ENCODE data around the gene PUS10. TPM values are rescaled to one million over a fixed set of nuclear protein-coding genes. Genes with fewer than 3 reads are reported as not detected.
"Not testable (repeated sequence)": the region's sequence is repeated elsewhere in the genome, so short reads cannot be mapped to it uniquely, and the experiment has no call there.

The PUS10 gene
- total RNA-seq, 2 experiments from 2014 or later, result 3.3 to 7.5 TPM

DNA sequence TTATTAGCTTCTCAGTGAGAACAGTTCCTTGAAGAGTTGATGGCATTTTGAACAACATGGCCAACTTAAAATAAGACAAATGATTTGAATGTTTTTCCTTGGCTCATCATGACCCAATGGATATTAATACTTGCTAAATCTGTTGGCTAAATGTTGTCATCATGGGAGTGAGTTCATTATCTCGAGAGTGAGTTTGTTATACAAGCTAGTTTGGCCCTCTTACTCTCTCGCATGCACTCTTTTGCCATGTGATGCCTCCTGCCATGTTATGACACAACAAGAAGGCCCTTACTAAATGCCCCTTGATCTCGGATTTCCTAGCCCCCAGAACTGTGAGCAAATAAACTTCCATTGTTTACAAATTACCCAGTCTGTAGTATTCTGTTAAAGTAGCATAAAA, 24.8 kb upstream of the PUS10 start:
- POLR2A ChIA-PET, result interaction anchor here (0.6 kb wide), 1 partner anchor 12 kb away, joined by 3 read pairs; no protein-coding TSS in a partner anchor
- CTCF ChIA-PET (ENCODE audit: unreplicated experiment), result no interaction called here

DNA sequence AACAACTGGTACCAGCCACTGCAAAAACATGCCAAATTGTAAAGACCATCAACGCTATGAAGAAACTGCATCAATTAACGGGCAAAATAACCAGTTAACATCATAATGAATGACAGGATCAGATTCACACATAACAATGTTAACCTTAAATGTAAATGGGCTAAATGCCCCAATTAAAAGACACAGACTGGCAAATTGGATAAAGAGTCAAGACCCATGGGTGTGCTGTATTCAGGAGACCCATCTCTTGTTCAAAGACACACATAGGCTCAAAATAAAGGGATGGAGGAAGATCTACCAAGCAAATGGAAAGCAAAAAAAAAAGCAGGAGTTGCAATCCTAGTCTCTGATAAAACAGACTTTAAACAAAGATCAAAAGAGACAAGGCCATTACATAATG, 18.6 kb upstream of the PUS10 start:
- H3K9me2 ChIP-seq (ENCODE audit: insufficient read depth, low read length); H3K9me3 ChIP-seq (ENCODE audit: low read length); BruUV-seq (replicated peaks); H3K4me2 ChIP-seq (ENCODE audit: low read length); H2AFZ ChIP-seq (ENCODE audit: low read length); H3K79me2 ChIP-seq (ENCODE audit: insufficient read depth, low read depth, low read length); H3K4me3 ChIP-seq (ENCODE audit: low read depth, low read length, poor library complexity, severe bottlenecking); H3K27ac ChIP-seq (ENCODE audit: low read depth, low read length, poor library complexity, severe bottlenecking); intact Hi-C loops (cut with micrococcal nuclease; ENCODE audit: unreplicated experiment); H3K4me1 ChIP-seq (ENCODE audit: insufficient read depth, low read length, poor library complexity, severe bottlenecking); DNase-seq (ENCODE audit: low spot score); CTCF ChIA-PET (ENCODE audit: unreplicated experiment); H4K20me1 ChIP-seq (ENCODE audit: insufficient read depth, low read length): not testable (repeated sequence)
- POLR2A ChIA-PET, result interaction anchor here (0.6 kb wide), 1 partner anchor 9 kb away, joined by 3 read pairs; no protein-coding TSS in a partner anchor
- H3K36me3 ChIP-seq (ENCODE audit: insufficient read depth, low read length), result peaks cover 37% of the 10 kb centered on the region

More for the DNA sequence above, 24.8 kb upstream of the PUS10 start:
- DNase-seq (ENCODE audit: low spot score), result no peak
- Histone ChIP-seq H3K4me2 (ENCODE audit: low read length) (no peak overlapping the region), H3K9me2 (ENCODE audit: insufficient read depth, low read length) (no peaks in the 10 kb centered on the region), H3K4me1 (ENCODE audit: insufficient read depth, low read length, poor library complexity, severe bottlenecking) (no peaks in the 10 kb centered on the region), H3K79me2 (ENCODE audit: insufficient read depth, low read depth, low read length) (no peaks in the 10 kb centered on the region), H2AFZ (ENCODE audit: low read length) (no peak overlapping the region), H3K27ac (ENCODE audit: low read depth, low read length, poor library complexity, severe bottlenecking) (no peak overlapping the region), H3K36me3 (ENCODE audit: insufficient read depth, low read length) (peaks cover 38% of the 10 kb centered on the region), H4K20me1 (ENCODE audit: insufficient read depth, low read length) (no peaks in the 10 kb centered on the region), H3K9me3 (ENCODE audit: low read length) (no peaks in the 10 kb centered on the region), H3K4me3 (ENCODE audit: low read depth, low read length, poor library complexity, severe bottlenecking) (no peak overlapping the region)
- TF ChIP-seq, protein P1, sequence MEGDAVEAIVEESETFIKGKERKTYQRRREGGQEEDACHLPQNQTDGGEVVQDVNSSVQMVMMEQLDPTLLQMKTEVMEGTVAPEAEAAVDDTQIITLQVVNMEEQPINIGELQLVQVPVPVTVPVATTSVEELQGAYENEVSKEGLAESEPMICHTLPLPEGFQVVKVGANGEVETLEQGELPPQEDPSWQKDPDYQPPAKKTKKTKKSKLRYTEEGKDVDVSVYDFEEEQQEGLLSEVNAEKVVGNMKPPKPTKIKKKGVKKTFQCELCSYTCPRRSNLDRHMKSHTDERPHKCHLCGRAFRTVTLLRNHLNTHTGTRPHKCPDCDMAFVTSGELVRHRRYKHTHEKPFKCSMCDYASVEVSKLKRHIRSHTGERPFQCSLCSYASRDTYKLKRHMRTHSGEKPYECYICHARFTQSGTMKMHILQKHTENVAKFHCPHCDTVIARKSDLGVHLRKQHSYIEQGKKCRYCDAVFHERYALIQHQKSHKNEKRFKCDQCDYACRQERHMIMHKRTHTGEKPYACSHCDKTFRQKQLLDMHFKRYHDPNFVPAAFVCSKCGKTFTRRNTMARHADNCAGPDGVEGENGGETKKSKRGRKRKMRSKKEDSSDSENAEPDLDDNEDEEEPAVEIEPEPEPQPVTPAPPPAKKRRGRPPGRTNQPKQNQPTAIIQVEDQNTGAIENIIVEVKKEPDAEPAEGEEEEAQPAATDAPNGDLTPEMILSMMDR (conservative IDR thresholded peaks at IDR 0.05; ENCODE audit: low read length), result no peak
- no peak for TF ChIP-seq EZH2phosphoT487 (IDR thresholded peaks at IDR 0.05; ENCODE audit: borderline replicate concordance, low read depth, low read length)
- no TSS peak for BruUV-seq (replicated peaks)
- intact Hi-C loops (cut with micrococcal nuclease; ENCODE audit: unreplicated experiment), result no loop called here

DNA sequence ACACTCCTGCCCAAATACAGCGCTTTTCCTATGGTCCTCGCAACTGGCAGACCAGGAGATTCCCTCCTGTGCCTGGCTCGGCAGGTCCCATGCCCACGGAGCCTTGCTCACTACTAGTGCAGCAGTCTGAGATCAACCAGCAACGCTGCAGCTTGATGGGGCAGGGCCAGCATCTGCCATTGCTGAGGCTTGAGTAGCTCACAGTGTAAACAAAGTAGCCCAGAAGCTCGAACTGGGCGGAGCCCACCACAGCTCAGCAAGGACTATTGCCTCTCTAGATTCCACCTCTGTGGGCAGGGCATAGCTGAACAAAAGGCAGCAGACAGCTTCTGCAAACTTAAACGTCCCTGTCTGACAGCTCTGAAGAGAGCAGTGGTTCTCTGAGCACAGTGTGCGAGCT, 16.5 kb upstream of the PUS10 start:
- H3K27ac ChIP-seq (ENCODE audit: low read depth, low read length, poor library complexity, severe bottlenecking); BruUV-seq (replicated peaks): not testable (repeated sequence)

DNA sequence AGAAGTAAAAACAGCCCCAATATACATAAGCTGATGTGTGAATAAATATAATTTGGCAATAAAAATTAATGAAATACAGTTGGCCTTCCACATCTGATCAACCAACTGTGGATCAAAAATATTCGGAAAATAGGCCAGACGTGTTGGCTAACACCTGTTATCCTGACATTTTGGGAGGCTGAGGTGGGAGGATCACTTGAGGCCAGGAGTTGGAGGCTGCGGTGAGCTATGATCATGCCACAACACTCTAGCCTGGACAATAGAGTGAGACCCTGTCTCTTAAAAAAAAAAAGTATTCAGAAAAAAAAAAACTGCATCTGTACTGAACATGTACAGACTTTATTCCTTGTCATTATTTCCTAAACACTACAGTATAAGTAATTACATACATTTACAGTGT, 11.5 kb upstream of the PUS10 start:
- CTCF ChIA-PET (ENCODE audit: unreplicated experiment), result no interaction called here
- H4K20me1 ChIP-seq (ENCODE audit: insufficient read depth, low read length), result no peaks in the 10 kb centered on the region

More for the DNA sequence above, 16.5 kb upstream of the PUS10 start:
- DNase-seq (ENCODE audit: low spot score); H3K4me2 ChIP-seq (ENCODE audit: low read length); H3K9me3 ChIP-seq (ENCODE audit: low read length); H3K4me1 ChIP-seq (ENCODE audit: insufficient read depth, low read length, poor library complexity, severe bottlenecking); H2AFZ ChIP-seq (ENCODE audit: low read length); H3K79me2 ChIP-seq (ENCODE audit: insufficient read depth, low read depth, low read length); intact Hi-C loops (cut with micrococcal nuclease; ENCODE audit: unreplicated experiment); H3K4me3 ChIP-seq (ENCODE audit: low read depth, low read length, poor library complexity, severe bottlenecking); CTCF ChIA-PET (ENCODE audit: unreplicated experiment); H4K20me1 ChIP-seq (ENCODE audit: insufficient read depth, low read length); H3K9me2 ChIP-seq (ENCODE audit: insufficient read depth, low read length): not testable (repeated sequence)
- POLR2A ChIA-PET, result interaction anchor here (0.6 to 0.8 kb wide), 3 partner anchors 9 to 94 kb away, joined by 3 read pairs; no protein-coding TSS in a partner anchor
- H3K36me3 ChIP-seq (ENCODE audit: insufficient read depth, low read length), result peaks cover 41% of the 10 kb centered on the region

More for the DNA sequence above, 11.5 kb upstream of the PUS10 start:
- H3K27ac ChIP-seq (ENCODE audit: low read depth, low read length, poor library complexity, severe bottlenecking), result no peak overlapping the region
- H3K4me1 ChIP-seq (ENCODE audit: insufficient read depth, low read length, poor library complexity, severe bottlenecking), result no peaks in the 10 kb centered on the region
- POLR2A ChIA-PET, result interaction anchor here (0.5 to 1.1 kb wide), 5 partner anchors 12 to 208 kb away, joined by 3 to 4 read pairs (median 3); no protein-coding TSS in a partner anchor
- H3K36me3 ChIP-seq (ENCODE audit: insufficient read depth, low read length), result peaks cover 35% of the 10 kb centered on the region
- H3K79me2 ChIP-seq (ENCODE audit: insufficient read depth, low read depth, low read length), result no peaks in the 10 kb centered on the region
- H3K4me2 ChIP-seq (ENCODE audit: low read length), result no peak overlapping the region
- no peak overlapping the region for H2AFZ ChIP-seq (ENCODE audit: low read length)
- no peaks in the 10 kb centered on the region for H3K9me2 ChIP-seq (ENCODE audit: insufficient read depth, low read length)
- H3K9me3 ChIP-seq (ENCODE audit: low read length), result no peaks in the 10 kb centered on the region
- no TSS peak for BruUV-seq (replicated peaks)
- intact Hi-C loops (cut with micrococcal nuclease; ENCODE audit: unreplicated experiment), result no loop called here
- no peak overlapping the region for H3K4me3 ChIP-seq (ENCODE audit: low read depth, low read length, poor library complexity, severe bottlenecking)
- no peak for DNase-seq (ENCODE audit: low spot score)
- TF ChIP-seq, protein P1 (conservative IDR thresholded peaks at IDR 0.05; ENCODE audit: low read length), result no peak
- TF ChIP-seq EZH2phosphoT487 (IDR thresholded peaks at IDR 0.05; ENCODE audit: borderline replicate concordance, low read depth, low read length), result no peak
